IPS-11a (cell line): ENCODE measurements around the gene ABCA10.
"Not testable (repeated sequence)": the region's sequence is repeated elsewhere in the genome, so short reads cannot be mapped to it uniquely, and the experiment has no call there.

Experiments used
- H3K4me3 ChIP-seq: one replicate; pipeline ENCODE4 v1.5.1; 2013; ENCODE audit warnings: low read depth, low read length, control low read depth

Gene ABCA10

GRCh38 chr17:69228576-69228975 is at the start of gene ABCA10:
ABCA10 (minus strand) TSS chr17:69228824; CDS start chr17:69225358, 3,466 bp downstream.
- H3K4me3 ChIP-seq: no peak within 1 kb of the TSS

GRCh38 chr17:69276279-69276678 is 47.7 kb upstream of the ABCA10 start:
- not testable (repeated sequence) for H3K4me3 ChIP-seq

GRCh38 chr17:69275751-69276150 is 47.1 kb upstream of the ABCA10 start:
- H3K4me3 ChIP-seq: no peak overlapping the region

GRCh38 chr17:69271023-69271422 is 42.4 kb upstream of the ABCA10 start:
- no peak overlapping the region for H3K4me3 ChIP-seq

- H3K4me3 ChIP-seq: no peak overlapping the region
Observed at GRCh38 chr17:69269131-69269998, 40.7 kb upstream of the ABCA10 start.

GRCh38 chr17:69268543-69269014 is 40.0 kb upstream of the ABCA10 start:
- no peak overlapping the region for H3K4me3 ChIP-seq

GRCh38 chr17:69267219-69267618 is 38.6 kb upstream of the ABCA10 start:
- H3K4me3 ChIP-seq: no peak overlapping the region

- no peak overlapping the region for H3K4me3 ChIP-seq
Observed at GRCh38 chr17:69265873-69266272, 37.2 kb upstream of the ABCA10 start.

GRCh38 chr17:69254187-69254586 is 25.6 kb upstream of the ABCA10 start:
- H3K4me3 ChIP-seq: no peak overlapping the region

- no peak overlapping the region for H3K4me3 ChIP-seq
Observed at GRCh38 chr17:69250641-69251040, 22.0 kb upstream of the ABCA10 start.

- no peak overlapping the region for H3K4me3 ChIP-seq
Observed at GRCh38 chr17:69246726-69247375, 18.2 kb upstream of the ABCA10 start.

- no peak overlapping the region for H3K4me3 ChIP-seq
Observed at GRCh38 chr17:69246202-69246601, 17.6 kb upstream of the ABCA10 start.

GRCh38 chr17:69245617-69246016 is 17.0 kb upstream of the ABCA10 start:
- no peak overlapping the region for H3K4me3 ChIP-seq

GRCh38 chr17:69239611-69240600 is 11.3 kb upstream of the ABCA10 start:
- H3K4me3 ChIP-seq: no peak overlapping the region

- no peak overlapping the region for H3K4me3 ChIP-seq
Observed at GRCh38 chr17:69236946-69237345, 8.3 kb upstream of the ABCA10 start.

GRCh38 chr17:69236464-69236863 is 7.8 kb upstream of the ABCA10 start:
- H3K4me3 ChIP-seq: no peak overlapping the region

- H3K4me3 ChIP-seq: no peak overlapping the region
Observed at GRCh38 chr17:69235338-69236058, 6.9 kb upstream of the ABCA10 start.

GRCh38 chr17:69232650-69233049 is 4.0 kb upstream of the ABCA10 start:
- H3K4me3 ChIP-seq: no peak overlapping the region

GRCh38 chr17:69231521-69231920 is 2.9 kb upstream of the ABCA10 start:
- H3K4me3 ChIP-seq: no peak overlapping the region

GRCh38 chr17:69230939-69231338 is 2.3 kb upstream of the ABCA10 start:
- H3K4me3 ChIP-seq: no peak overlapping the region
